SK-N-SH (cell line): Measurements from ENCODE around the gene PLA2G4C.

Source experiments
- CTCF ChIP-seq: fragments of 200-600 bp; sonication (generic); IDR thresholded peaks from 2 replicates; pipeline ENCODE4 v1.6.1; 2017; ENCODE audit warnings: antibody characterized with exemption, mild to moderate bottlenecking, moderate library complexity
- EZH2phosphoT487 ChIP-seq: fragments of 200-600 bp; sonication (generic); IDR thresholded peaks from 2 replicates; pipeline ENCODE4 v1.6.1; 2017; ENCODE audit warnings: low read depth, mixed run types, mild to moderate bottlenecking, antibody characterized with exemption, moderate library complexity, borderline replicate concordance
- FOXJ3 ChIP-seq: sonication (generic); formaldehyde crosslinking; IDR thresholded peaks from 2 replicates; pipeline ENCODE4 v1.5.1; 2020; ENCODE audit warnings: mild to moderate bottlenecking, missing genetic modification reagents
- MAX ChIP-seq: IDR thresholded peaks from 2 replicates; pipeline ENCODE4 v1.4.0; 2012; ENCODE audit warnings: low read depth
- POLR2AphosphoS5 ChIP-seq: IDR thresholded peaks from 2 replicates; pipeline ENCODE4 v1.6.1; 2012; ENCODE audit warnings: low read depth, low read length
- RAD21 ChIP-seq: IDR thresholded peaks from 2 replicates; pipeline ENCODE4 v1.6.1; 2012; ENCODE audit warnings: mild to moderate bottlenecking, low read length
- YY1 ChIP-seq: IDR thresholded peaks from 2 replicates; pipeline ENCODE4 v1.4.0; 2012; ENCODE audit warnings: low read depth, mild to moderate bottlenecking
- TF ChIP-seq, protein P1 (sequence below): fragments of 150-350 bp; IDR thresholded peaks from 2 replicates; pipeline ENCODE4 v1.6.1; 2016; ENCODE audit warnings: mild to moderate bottlenecking, low read depth, low read length

GRCh38 chr19:48103922-48104321 lies 6.7 kb downstream of the PLA2G4C start:
- TF ChIP-seq FOXJ3 (CRISPR knock-in tag) (no peak), YY1 (no peak), RAD21 (no peak), EZH2phosphoT487 (no peak), CTCF (no peak), MAX (no peak), POLR2AphosphoS5 (no peak)
- TF ChIP-seq, protein P1, sequence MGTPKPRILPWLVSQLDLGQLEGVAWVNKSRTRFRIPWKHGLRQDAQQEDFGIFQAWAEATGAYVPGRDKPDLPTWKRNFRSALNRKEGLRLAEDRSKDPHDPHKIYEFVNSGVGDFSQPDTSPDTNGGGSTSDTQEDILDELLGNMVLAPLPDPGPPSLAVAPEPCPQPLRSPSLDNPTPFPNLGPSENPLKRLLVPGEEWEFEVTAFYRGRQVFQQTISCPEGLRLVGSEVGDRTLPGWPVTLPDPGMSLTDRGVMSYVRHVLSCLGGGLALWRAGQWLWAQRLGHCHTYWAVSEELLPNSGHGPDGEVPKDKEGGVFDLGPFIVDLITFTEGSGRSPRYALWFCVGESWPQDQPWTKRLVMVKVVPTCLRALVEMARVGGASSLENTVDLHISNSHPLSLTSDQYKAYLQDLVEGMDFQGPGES: no peak
